H1 (cell line): ENCODE measurements around the gene FOXF1. TPM values are rescaled to one million over a fixed set of nuclear protein-coding genes. Genes with fewer than 3 reads are reported as not detected.

Experiments used
- CTCF ChIA-PET: fragments of 300-600 bp; sonication (Branson Sonifier 250); formaldehyde crosslinking; loops from one replicate; lab custom pipeline; 2021; ENCODE audit not compliant: partially characterized antibody; lab: Charles Lee
- POLR2A ChIA-PET: fragments of 300-600 bp; sonication (Branson Sonifier 250); formaldehyde crosslinking; loops from one replicate; lab custom pipeline; 2021; ENCODE audit warnings: inconsistent platforms; ENCODE audit not compliant: partially characterized antibody; lab: Charles Lee
- DNase-seq, 2 experiments: peaks; one replicate each; pipeline versions ENCODE4 v3.0.0 to v3.0.0-alpha.2; 2010 to 2022; ENCODE audit warnings: low spot score in 2 of 2, low read depth in 1 of 2, mixed read lengths in 1 of 2
- FAIRE-seq: peaks from 2 replicates; lab custom pipeline; 2011; peaks lifted over from hg19 to GRCh38; lab: Jason Lieb, UNC
- H2AFZ ChIP-seq: 2 replicates; pipeline ENCODE4 v1.8.1; 2012; ENCODE audit warnings: low read length, inconsistent platforms
- H2AK5ac ChIP-seq: 2 replicates; pipeline ENCODE4 v1.6.1; 2013; ENCODE audit warnings: low read depth, low read length
- H2BK120ac ChIP-seq: replicated peaks from 2 replicates; pipeline ENCODE3; 2013; ENCODE audit warnings: low read depth, low read length, inconsistent platforms
- H2BK12ac ChIP-seq: 2 replicates; pipeline ENCODE4 v1.6.1; 2013; ENCODE audit warnings: low read depth, low read length
- H2BK15ac ChIP-seq: 2 replicates; pipeline ENCODE4 v1.6.1; 2013; ENCODE audit warnings: low read length
- H2BK20ac ChIP-seq: 2 replicates; pipeline ENCODE4 v1.6.1; 2013; ENCODE audit warnings: low read length
- H2BK5ac ChIP-seq: 2 replicates; pipeline ENCODE4 v1.6.1; 2013; ENCODE audit warnings: low read depth, low read length
- H3K14ac ChIP-seq: 2 replicates; pipeline ENCODE4 v1.6.1; 2013; ENCODE audit warnings: inconsistent platforms; ENCODE audit not compliant: insufficient read length
- H3K18ac ChIP-seq: 2 replicates; pipeline ENCODE4 v1.6.1; 2013; ENCODE audit warnings: low read length; ENCODE audit errors: extremely low read depth
- H3K23ac ChIP-seq: 2 replicates; pipeline ENCODE4 v1.6.1; 2013; ENCODE audit warnings: inconsistent platforms; ENCODE audit not compliant: insufficient read length
- H3K23me2 ChIP-seq: 2 replicates; pipeline ENCODE4 v1.6.1; 2013; ENCODE audit warnings: low read depth, low read length
- H3K27ac ChIP-seq: 2 replicates; pipeline ENCODE4 v1.6.1; 2011; ENCODE audit warnings: low read depth, low read length, inconsistent platforms
- H3K27me3 ChIP-seq, 4 experiments: replicated peaks in 1 of 4; 1 replicate in 1 of 4; 2 replicates in 3 of 4; pipeline versions ENCODE4 v1.6.1 to v1.8.1; 2011 to 2013; ENCODE audit warnings: low read length in 3 of 4, mild to moderate bottlenecking in 3 of 4, inconsistent platforms in 2 of 4, mixed read lengths in 2 of 4, moderate library complexity in 1 of 4; ENCODE audit not compliant: control insufficient read depth in 3 of 4, insufficient read depth in 3 of 4; ENCODE audit errors: extremely low read depth in 1 of 4
- H3K36me3 ChIP-seq, 4 experiments: 2 replicates each; pipeline versions ENCODE4 v1.6.1 to v1.8.1; 2011 to 2013; ENCODE audit warnings: mild to moderate bottlenecking in 4 of 4, low read length in 3 of 4, moderate library complexity in 2 of 4, control low read depth in 1 of 4, inconsistent platforms in 1 of 4; ENCODE audit not compliant: insufficient read depth in 4 of 4, control insufficient read depth in 2 of 4
- H3K4ac ChIP-seq: replicated peaks from 2 replicates; pipeline ENCODE3; 2013; ENCODE audit warnings: low read length, low read depth, mixed read lengths, inconsistent platforms; ENCODE audit not compliant: insufficient read length
- H3K4me1 ChIP-seq, 4 experiments: replicated peaks in 1 of 4; 1 replicate in 1 of 4; 2 replicates in 3 of 4; pipeline versions ENCODE4 v1.6.1 to v1.8.1; 2011 to 2013; ENCODE audit warnings: low read length in 3 of 4, inconsistent platforms in 2 of 4, mixed read lengths in 1 of 4; ENCODE audit not compliant: insufficient read depth in 4 of 4, control insufficient read depth in 3 of 4
- H3K4me2 ChIP-seq, 2 experiments: 2 replicates each; pipeline versions ENCODE4 v1.6.1 to v1.8.1; 2011 to 2013; ENCODE audit warnings: low read depth in 2 of 2, low read length in 2 of 2, control low read depth in 1 of 2, inconsistent platforms in 1 of 2, mild to moderate bottlenecking in 1 of 2; ENCODE audit not compliant: insufficient read depth in 1 of 2
- H3K4me3 ChIP-seq, 4 experiments: fragments of 200-600, 300-600 bp in 1 of 4; sonication (generic), shearing (Covaris generic), sonication (Bioruptor Twin) in 1 of 4; 2 replicates each; pipeline versions ENCODE4 v1.5.1 to v1.8.1; 2011 to 2016; ENCODE audit warnings: low read length in 4 of 4, low read depth in 3 of 4, control low read depth in 2 of 4, inconsistent platforms in 2 of 4, mild to moderate bottlenecking in 2 of 4, mixed read lengths in 1 of 4, moderate library complexity in 1 of 4; ENCODE audit not compliant: insufficient read depth in 2 of 4; ENCODE audit errors: extremely low read depth in 1 of 4
- H3K56ac ChIP-seq: replicated peaks from 2 replicates; pipeline ENCODE3; 2013; ENCODE audit warnings: low read depth, mild to moderate bottlenecking, mixed read lengths, low read length, inconsistent platforms; ENCODE audit not compliant: insufficient read length
- H3K79me1 ChIP-seq: 2 replicates; pipeline ENCODE4 v1.6.1; 2013; ENCODE audit warnings: low read depth, low read length, control low read depth
- H3K79me2 ChIP-seq, 2 experiments: 2 replicates each; pipeline versions ENCODE4 v1.6.1 to v1.8.1; 2012 to 2013; ENCODE audit warnings: low read length in 2 of 2, mild to moderate bottlenecking in 2 of 2, inconsistent platforms in 1 of 2; ENCODE audit not compliant: insufficient read depth in 2 of 2, control insufficient read depth in 1 of 2
- H3K9ac ChIP-seq, 4 experiments: replicated peaks in 1 of 4; 1 replicate in 1 of 4; 2 replicates in 3 of 4; pipeline versions ENCODE4 v1.6.1 to v1.8.1; 2011 to 2013; ENCODE audit warnings: low read depth in 3 of 4, low read length in 3 of 4, control low read depth in 2 of 4, mild to moderate bottlenecking in 2 of 4, moderate library complexity in 2 of 4, inconsistent platforms in 1 of 4; ENCODE audit errors: extremely low read depth in 1 of 4
- H3K9me3 ChIP-seq, 2 experiments: 2 replicates each; pipeline versions ENCODE4 v1.6.1 to v1.8.1; 2012 to 2013; ENCODE audit warnings: mild to moderate bottlenecking in 2 of 2, moderate library complexity in 2 of 2, control low read depth in 1 of 2, inconsistent platforms in 1 of 2, low read depth in 1 of 2, low read length in 1 of 2, mixed read lengths in 1 of 2; ENCODE audit not compliant: insufficient read depth in 2 of 2
- H4K20me1 ChIP-seq, 2 experiments: replicated peaks in 1 of 2; 2 replicates each; pipeline versions ENCODE3 to v1.8.1; 2011 to 2013; ENCODE audit warnings: inconsistent platforms in 2 of 2, low read length in 2 of 2, mild to moderate bottlenecking in 1 of 2; ENCODE audit not compliant: insufficient read depth in 2 of 2, control insufficient read depth in 1 of 2
- H4K5ac ChIP-seq: 2 replicates; pipeline ENCODE4 v1.6.1; 2013; ENCODE audit warnings: low read length, low read depth, mixed read lengths, inconsistent platforms; ENCODE audit not compliant: insufficient read length
- H4K8ac ChIP-seq: 2 replicates; pipeline ENCODE4 v1.8.0; 2013; ENCODE audit warnings: mild to moderate bottlenecking, moderate library complexity, low read length, inconsistent platforms; ENCODE audit not compliant: insufficient read depth; ENCODE audit errors: extremely low read depth
- H4K91ac ChIP-seq: replicated peaks from 2 replicates; pipeline ENCODE3; 2013; ENCODE audit warnings: low read length, mixed read lengths, inconsistent platforms; ENCODE audit not compliant: insufficient read length
- BCL11A ChIP-seq, 2 experiments: IDR thresholded peaks; one replicate each; pipeline ENCODE4 v1.6.1; 2011; ENCODE audit warnings: low read depth in 2 of 2, low read length in 2 of 2, mild to moderate bottlenecking in 2 of 2
- CBX8 ChIP-seq: fragments of 300-800, 300-1000 bp; sonication (generic); IDR thresholded peaks from 2 replicates; pipeline ENCODE4 v1.7.1; 2016; ENCODE audit warnings: low read depth, low read length, borderline replicate concordance
- CEBPB ChIP-seq: IDR thresholded peaks from 2 replicates; pipeline ENCODE4 v1.6.1; 2012; ENCODE audit warnings: low read depth, low read length
- EP300 ChIP-seq, 2 experiments: IDR thresholded peaks; 1 replicate in 1 of 2; 2 replicates in 1 of 2; pipeline ENCODE4 v1.6.1; 2011 to 2012; ENCODE audit warnings: low read depth in 2 of 2, low read length in 2 of 2, mild to moderate bottlenecking in 2 of 2, borderline replicate concordance in 1 of 2, inconsistent platforms in 1 of 2, moderate library complexity in 1 of 2
- HDAC2 ChIP-seq, 2 experiments: fragments of 300-600 bp in 1 of 2; sonication (generic) in 1 of 2; IDR thresholded peaks; 2 replicates each; pipeline ENCODE4 v1.6.1; 2011 to 2012; ENCODE audit warnings: low read depth in 2 of 2, low read length in 2 of 2, mild to moderate bottlenecking in 2 of 2, moderate library complexity in 2 of 2, borderline replicate concordance in 1 of 2, inconsistent platforms in 1 of 2
- NANOG ChIP-seq: IDR thresholded peaks from 2 replicates; pipeline ENCODE4 v1.6.1; 2011; ENCODE audit warnings: low read length, low read depth, mild to moderate bottlenecking, inconsistent platforms; ENCODE audit not compliant: insufficient read depth, poor library complexity, severe bottlenecking
- NRF1 ChIP-seq: IDR thresholded peaks from 2 replicates; pipeline ENCODE4 v1.6.1; 2011; ENCODE audit warnings: mild to moderate bottlenecking, low read depth, low read length, improper control_type of control experiment
- PHF8 ChIP-seq: fragments of 200-600 bp; sonication (generic); conservative IDR thresholded peaks from 2 replicates; pipeline ENCODE4 v1.7.1; 2012; ENCODE audit warnings: low read depth, mild to moderate bottlenecking, inconsistent platforms, low read length, moderate library complexity
- POU5F1 ChIP-seq: IDR thresholded peaks from 2 replicates; pipeline ENCODE4 v1.6.1; 2011; ENCODE audit warnings: low read depth, mild to moderate bottlenecking, low read length, moderate library complexity
- SRF ChIP-seq: IDR thresholded peaks from 2 replicates; pipeline ENCODE4 v1.6.1; 2011; ENCODE audit warnings: mild to moderate bottlenecking, low read depth, low read length, moderate library complexity
- WGBS, 2 experiments: shearing (Covaris generic) in 1 of 2; methylation state at CpG; one replicate each; pipeline versions ENCODE4 v1.1.6 to v1.1.7; 2013 to 2015; ENCODE audit warnings: low lambda C conversion rate in 2 of 2, mixed read lengths in 2 of 2, inconsistent platforms in 1 of 2, low coverage in 1 of 2, missing lambda C conversion rate in 1 of 2; ENCODE audit not compliant: insufficient replicate concordance in 2 of 2, insufficient coverage in 1 of 2, insufficient read length in 1 of 2; ENCODE audit errors: extremely low coverage in 1 of 2, missing lambda C conversion rate in 1 of 2; 5-methylcytosine and 5-hydroxymethylcytosine counted together
- polyA plus RNA-seq, 7 experiments: library from polyadenylated mRNA; depleted of rRNA in 3 of 7; stranded (reverse) in 5 of 7; unstranded in 2 of 7; fragments of >200 nt in 5 of 7; fragments of 200-250 nt in 2 of 7; gene quantifications; 1 replicate in 5 of 7; 2 replicates in 1 of 7; 4 replicates in 1 of 7; pipeline versions ENCODE4 v1.2.1 to v1.2.3, GENCODE V29; 2011 to 2013; ENCODE audit warnings: missing spikeins in 2 of 7, mixed read lengths in 2 of 7
- total RNA-seq: library from RNA; stranded (reverse); fragmentation: NEBNext Ultra II Directional; extraction: Animal tissue kit (Norgen Biotek cat#: 25700); gene quantifications from 2 replicates; pipeline ENCODE4 v1.2.1, GENCODE V29; 2021
- TF ChIP-seq, protein P1 (sequence below), 3 experiments: IDR thresholded peaks; 1 replicate in 2 of 3; 2 replicates in 1 of 3; pipeline versions ENCODE4 v1.5.1 to v1.6.1; 2011; ENCODE audit warnings: low read length in 3 of 3, mild to moderate bottlenecking in 3 of 3, inconsistent platforms in 2 of 3, low read depth in 1 of 3, moderate library complexity in 1 of 3; ENCODE audit not compliant: insufficient read depth in 1 of 3; ENCODE audit errors: control extremely low read depth in 1 of 3

The FOXF1 gene
- total and polyA plus RNA-seq, 2 of the 8 experiments (the other 6 are each of a cell fraction or from before 2014, with no cell fraction given): 0.02 TPM; not detected in 1

DNA sequence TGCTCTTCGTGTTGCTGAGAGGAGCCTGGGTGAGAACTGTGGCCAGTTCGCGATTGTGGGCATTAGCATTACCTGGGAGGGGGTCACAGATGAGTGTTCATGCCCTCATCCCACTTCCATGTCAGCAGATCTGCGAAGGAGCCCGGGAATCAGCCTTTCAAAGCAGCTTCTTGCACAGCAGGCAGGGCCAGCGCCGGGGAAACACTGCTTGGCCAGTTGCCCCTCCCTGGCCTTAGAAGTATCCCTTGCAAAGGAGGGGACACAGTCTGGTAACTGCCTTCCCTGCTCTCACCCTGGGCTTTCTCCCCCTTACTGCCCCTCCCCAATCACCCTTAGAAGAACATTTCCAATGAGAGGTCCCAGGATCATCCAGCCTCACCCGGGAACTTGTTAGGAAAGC is 42.8 kb upstream of the FOXF1 start:
- Histone ChIP-seq H3K4me1 (no peaks in the 10 kb centered on the region), H2BK12ac (no peak overlapping the region), H4K91ac (no peak overlapping the region), H3K27me3 (no peaks in the 10 kb centered on the region; a peak in 1 of 7 replicates), H3K14ac (no peak overlapping the region), H3K9ac (no peak overlapping the region), H3K27ac (no peak overlapping the region), H3K4me3 (no peak overlapping the region), H2BK120ac (no peak overlapping the region), H3K9me3 (peaks cover 9 to 12% of the 10 kb centered on the region in 2 experiments), H4K5ac (no peak overlapping the region), H3K56ac (no peak overlapping the region), H3K79me1 (no peaks in the 10 kb centered on the region), H2BK5ac (no peak overlapping the region), H3K4ac (no peak overlapping the region), H4K8ac (no peak overlapping the region), H3K18ac (no peak overlapping the region), H3K36me3 (no peaks in the 10 kb centered on the region), H3K23ac (no peak overlapping the region), H3K23me2 (peaks cover 11% of the 10 kb centered on the region; the same call in 1 of the 2 replicates), H4K20me1 (peaks cover 0 to 5% of the 10 kb centered on the region in 2 experiments), H3K79me2 (no peaks in the 10 kb centered on the region), H2AFZ (no peak overlapping the region), H3K4me2 (no peak overlapping the region), H2BK20ac (no peak overlapping the region), H2BK15ac (no peak overlapping the region), H2AK5ac (no peak overlapping the region)
- no peak for FAIRE-seq
- 78% methylated on average over 8 of the region's 8 CpGs; no CpG with 5 or more reads in 1 of the 2 experiments for WGBS, 2 experiments
- POLR2A ChIA-PET: no interaction called here
- CTCF ChIA-PET: no interaction called here
- DNase-seq: no peak
- TF ChIP-seq BCL11A (IDR thresholded peaks at IDR 0.05; ENCODE audit: low read depth in 2 of 2, low read length in 2 of 2): no peak
- no peak for TF ChIP-seq HDAC2 (IDR thresholded peaks at IDR 0.05; ENCODE audit: borderline replicate concordance in 1 of 2, low read depth in 2 of 2, low read length in 2 of 2)
- no peak for TF ChIP-seq CBX8
- no peak for TF ChIP-seq SRF
- no peak for TF ChIP-seq NANOG
- TF ChIP-seq PHF8: no peak
- TF ChIP-seq EP300 (IDR thresholded peaks at IDR 0.05; ENCODE audit: borderline replicate concordance in 1 of 2, low read depth in 2 of 2, low read length in 2 of 2): no peak
- TF ChIP-seq POU5F1: no peak
- TF ChIP-seq, protein P1, sequence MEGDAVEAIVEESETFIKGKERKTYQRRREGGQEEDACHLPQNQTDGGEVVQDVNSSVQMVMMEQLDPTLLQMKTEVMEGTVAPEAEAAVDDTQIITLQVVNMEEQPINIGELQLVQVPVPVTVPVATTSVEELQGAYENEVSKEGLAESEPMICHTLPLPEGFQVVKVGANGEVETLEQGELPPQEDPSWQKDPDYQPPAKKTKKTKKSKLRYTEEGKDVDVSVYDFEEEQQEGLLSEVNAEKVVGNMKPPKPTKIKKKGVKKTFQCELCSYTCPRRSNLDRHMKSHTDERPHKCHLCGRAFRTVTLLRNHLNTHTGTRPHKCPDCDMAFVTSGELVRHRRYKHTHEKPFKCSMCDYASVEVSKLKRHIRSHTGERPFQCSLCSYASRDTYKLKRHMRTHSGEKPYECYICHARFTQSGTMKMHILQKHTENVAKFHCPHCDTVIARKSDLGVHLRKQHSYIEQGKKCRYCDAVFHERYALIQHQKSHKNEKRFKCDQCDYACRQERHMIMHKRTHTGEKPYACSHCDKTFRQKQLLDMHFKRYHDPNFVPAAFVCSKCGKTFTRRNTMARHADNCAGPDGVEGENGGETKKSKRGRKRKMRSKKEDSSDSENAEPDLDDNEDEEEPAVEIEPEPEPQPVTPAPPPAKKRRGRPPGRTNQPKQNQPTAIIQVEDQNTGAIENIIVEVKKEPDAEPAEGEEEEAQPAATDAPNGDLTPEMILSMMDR (IDR thresholded peaks at IDR 0.05; ENCODE audit: control extremely low read depth in 1 of 3, insufficient read depth in 1 of 3, low read depth in 1 of 3, low read length in 3 of 3): no peak
- TF ChIP-seq CEBPB: no peak
- no peak for TF ChIP-seq NRF1
